IPS DF 4.7 (cell line): Measurements from ENCODE around the gene CCDC188.
"Not testable (repeated sequence)": the region's sequence is repeated elsewhere in the genome, so short reads cannot be mapped to it uniquely, and the experiment has no call there.

Source experiments
- DNase-seq: peaks from one replicate; pipeline ENCODE4 v3.0.0-alpha.2; 2013; ENCODE audit warnings: low spot score; ENCODE audit errors: extremely low read depth

Gene CCDC188

DNA sequence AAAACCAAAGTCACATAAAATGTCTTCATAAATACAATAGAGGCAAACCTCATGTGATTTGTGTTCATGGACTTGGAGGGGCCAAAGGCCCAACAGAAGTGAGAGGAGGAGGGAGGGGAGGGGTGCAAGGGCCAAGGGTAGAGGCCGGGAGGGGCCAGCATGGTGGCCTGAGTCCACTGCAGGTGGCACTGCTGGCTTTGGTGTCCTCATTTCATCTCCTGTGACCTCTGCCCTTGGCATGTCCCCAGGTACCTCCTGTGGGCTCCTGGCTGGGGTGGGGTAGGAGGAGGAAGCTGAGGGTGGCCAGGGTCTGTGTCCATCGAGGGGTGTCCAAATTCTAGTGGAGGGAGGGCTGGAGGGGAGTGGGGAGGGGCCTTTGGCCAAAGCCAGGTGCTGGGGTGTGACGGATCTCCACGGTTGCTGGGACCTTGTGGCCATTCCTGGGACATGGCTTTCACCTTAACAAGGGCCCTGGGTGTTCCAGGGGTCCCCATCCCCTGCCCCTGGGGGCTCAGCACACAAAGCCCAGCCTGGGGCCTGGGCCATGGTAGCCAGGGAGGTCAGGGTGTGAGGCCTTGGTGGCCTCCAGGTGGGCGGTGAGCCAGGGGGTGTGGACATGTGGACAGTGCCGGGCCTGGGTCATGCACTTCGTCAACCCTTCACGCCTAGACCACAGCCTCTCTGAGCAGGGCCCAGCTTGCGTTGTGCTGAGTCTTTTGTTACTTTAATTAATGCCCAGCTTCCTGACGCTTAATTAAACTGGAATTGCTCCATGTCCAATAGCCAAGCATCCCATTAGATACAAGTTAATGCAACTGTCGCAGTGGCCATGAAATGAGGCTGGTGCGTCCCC, 20.7 kb upstream of the CCDC188 start:
- no peak for DNase-seq

DNA sequence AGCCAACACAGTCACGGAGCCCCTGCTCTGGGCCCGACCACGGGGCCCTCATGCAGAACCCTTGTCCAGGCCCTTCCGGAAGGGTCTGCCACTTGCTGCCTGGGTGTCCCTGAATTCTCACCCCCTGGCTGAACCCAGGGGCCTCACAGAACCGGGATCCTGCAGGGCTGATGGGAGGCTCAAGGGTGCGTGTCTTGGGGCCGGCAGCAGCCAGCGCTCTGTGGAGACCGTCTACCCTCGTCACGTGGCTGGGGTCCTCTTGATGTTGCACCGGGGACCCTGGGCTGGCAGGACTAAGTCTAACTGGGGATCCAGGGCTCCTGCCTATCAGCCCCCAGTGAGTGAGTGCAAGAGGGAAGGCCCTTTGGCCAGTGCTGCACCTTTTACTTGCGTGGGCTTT, 19.3 kb upstream of the CCDC188 start:
- DNase-seq = no peak

DNA sequence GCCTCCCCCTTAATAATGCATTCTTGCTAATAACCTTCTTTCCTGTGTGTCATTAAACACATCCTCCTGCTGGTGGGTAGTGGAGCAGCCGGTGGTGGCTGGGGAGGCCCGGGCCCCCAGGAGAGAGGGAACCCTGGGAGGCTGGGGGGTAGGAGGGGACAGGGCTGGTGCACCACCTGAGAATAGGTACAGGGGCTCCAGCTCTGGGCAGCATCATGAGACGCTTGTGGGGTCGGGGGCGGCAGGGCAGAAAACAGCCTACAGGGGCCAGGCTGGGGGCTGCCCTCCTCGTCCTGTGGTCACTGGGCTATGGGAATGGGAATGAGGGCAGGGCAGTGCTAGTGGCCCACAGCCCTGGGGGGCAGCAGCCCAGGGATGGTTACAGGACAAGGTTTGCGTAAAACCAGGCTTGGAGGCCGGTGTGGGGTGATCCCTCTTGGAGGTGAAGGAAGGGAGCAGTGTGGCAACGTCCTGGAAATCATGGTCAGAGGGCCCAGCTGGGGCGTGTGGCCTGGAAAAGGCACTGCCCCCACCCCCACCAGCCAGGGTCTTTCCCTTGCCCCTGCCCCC, 18.5 kb upstream of the CCDC188 start:
- DNase-seq = no peak

DNA sequence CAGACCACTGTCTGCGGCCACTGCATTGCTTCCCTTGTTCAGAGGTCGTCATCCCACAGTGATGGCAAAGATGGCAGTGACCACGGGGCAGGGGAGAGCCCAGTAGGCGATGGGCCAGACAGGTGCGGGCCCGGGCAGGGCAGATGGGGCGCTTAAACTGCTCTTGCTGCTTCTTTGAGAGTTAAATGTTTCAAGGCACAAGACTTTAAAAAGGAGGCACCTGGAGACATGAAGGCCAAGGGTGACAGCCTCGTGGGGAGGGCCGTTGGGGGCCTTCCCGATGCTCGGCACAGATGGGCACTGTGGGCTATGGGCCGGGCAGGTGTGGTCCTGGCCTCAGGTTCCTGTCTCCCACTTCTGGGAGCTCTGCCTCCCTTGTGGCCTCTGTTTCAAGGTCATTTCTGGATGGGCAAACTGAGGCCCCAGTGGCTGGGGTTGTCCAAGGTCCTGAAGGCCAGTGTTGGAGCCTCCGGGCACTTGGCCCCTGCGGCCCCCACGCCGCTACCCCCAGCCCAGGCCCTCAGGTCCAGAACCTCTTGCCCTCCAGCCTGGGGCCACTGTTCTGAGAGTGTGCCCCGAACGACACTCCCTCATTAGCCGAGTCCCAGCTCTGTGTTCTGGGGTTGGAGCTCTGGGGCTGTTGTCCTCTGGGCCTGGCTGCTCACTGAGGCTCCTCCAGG, 16.9 kb upstream of the CCDC188 start:
- DNase-seq = no peak

DNA sequence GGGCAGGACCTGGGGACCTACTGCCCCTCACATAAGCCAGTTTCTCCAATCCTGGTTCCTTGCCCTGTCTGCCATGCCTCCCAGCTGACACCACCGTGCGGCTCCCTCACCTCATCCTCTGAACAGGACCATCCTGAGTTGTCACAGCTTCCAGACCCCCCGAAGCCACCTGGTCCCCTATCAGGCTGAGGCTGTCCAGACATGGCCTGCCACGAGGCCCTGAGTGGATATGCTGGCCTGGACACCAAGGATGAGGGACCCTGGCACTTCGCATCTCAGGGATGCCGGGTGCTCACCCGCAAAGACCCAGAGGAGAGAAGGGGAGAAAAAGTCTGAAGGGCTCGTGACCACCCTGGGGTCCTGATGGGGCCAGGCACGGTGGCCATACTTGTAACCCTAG, 15.8 kb upstream of the CCDC188 start:
- DNase-seq = no peak

DNA sequence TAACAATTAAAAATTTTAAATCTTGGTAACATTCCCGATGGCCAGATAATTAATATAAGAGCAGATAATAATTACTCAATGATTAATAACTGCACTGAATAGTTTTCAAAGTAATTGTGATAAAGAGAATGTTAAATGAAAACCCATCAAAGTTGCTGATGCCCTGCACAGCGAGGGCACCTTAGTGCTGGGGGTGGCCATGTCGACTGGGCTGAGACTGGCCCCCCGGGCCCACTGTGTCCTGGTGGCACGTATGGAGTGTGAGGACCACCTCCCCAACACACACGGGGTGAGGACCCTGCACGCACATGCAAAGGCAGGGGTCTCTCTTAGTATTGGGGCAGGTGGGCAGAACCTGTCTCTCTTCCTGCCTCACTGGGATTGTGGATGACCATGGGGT, 15.1 kb upstream of the CCDC188 start:
- DNase-seq = no peak

DNA sequence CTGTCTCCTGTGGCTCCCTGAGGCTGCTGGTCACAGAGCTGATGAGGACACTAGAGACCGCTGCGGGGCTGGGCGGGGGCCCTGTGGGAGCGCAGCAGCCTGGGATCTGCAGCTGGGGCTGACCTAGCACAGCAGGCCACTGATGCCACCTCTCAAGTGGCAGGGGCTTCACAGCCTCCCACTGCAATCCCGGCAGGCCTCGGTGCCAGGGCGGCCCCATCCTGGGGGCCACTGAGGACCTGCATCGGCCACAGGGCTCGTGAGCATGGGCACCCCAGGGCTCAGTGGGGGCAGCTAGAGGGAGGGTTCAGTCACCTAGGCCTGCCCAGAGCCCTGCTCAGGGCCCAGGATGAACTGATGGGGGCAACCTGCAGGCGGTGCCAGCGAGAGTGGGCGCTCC, 14.6 kb upstream of the CCDC188 start:
- no peak for DNase-seq

DNA sequence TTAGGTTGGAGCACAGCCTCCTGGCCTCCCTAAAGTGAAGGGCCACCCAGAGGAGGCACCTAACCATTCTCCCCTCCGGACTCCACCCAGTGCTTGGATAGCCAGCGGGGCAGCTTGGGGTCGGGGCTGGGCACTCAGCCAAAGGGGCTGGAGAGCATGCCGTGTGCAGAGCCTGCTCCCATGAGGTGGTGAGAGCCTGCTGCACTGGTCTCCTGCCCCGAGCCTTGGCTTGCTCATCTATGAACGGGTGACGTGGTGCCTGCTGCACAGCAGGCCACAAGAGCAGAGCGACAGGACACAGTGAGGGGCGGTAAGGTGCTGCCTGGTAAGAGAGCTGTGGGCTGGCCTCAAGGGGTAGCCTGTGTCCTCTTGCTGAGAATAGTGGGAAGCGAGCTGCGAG, 14.0 kb upstream of the CCDC188 start:
- no peak for DNase-seq

DNA sequence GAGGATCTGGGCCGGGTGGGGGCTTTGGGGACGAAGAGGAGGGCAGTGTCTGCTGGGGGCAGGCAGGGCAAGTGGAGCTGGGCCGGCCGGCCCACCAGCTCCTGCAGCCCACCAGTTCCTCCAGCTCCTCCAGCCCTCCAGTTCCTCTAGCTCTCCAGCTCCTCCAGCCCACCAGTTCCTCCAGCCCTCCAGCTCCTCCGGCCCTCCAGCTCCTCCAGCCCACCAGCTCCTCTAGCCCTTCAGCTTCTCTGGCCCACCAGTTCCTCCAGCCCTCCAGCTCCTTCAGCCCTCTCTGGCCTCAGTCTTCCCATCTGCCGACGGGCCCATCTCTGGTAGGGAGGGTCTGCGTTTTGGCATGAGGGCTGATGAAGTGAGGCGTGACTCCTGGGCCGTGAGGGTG, 9.2 kb upstream of the CCDC188 start:
- DNase-seq = no peak

DNA sequence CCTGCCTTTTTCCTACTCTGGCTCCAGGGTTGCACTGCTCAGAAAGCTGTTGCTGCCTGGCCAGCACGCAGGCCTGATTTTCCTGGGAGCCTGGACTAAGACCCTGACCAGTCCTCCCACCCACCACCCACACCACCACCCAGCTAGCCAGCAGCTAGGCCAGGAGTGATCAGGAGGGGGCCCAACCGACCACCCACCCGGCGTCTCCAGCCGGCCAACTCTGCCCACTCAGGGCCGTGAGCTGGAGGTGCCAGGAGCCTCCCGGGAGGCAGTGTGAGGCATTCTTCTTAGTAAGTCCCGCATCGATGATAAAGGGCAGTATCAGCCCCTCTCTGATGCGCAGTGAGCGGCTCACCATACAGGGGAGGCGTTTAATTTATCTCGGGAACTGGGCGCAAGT, 8.7 kb upstream of the CCDC188 start:
- not testable (repeated sequence) for DNase-seq

DNA sequence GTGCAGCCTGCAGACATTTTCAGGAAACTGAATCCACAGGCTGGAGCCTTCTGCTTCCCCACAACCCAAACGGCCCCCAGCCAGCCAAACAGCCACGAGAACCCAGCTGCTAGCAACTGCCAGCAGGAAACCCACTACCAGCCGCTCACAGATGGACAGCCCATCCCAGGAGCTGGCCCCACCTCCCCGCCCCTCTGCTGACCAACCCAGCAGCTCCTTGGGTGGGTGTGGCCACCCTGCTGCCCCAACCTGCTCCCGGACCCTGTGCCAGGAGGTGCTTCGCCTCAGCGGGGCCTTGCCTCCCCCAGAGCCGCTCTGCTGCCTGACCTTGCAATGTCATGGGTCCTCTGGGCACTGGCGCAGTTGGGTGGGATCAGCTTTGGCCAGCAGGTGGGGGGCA, 8.2 kb upstream of the CCDC188 start:
- DNase-seq = no peak

DNA sequence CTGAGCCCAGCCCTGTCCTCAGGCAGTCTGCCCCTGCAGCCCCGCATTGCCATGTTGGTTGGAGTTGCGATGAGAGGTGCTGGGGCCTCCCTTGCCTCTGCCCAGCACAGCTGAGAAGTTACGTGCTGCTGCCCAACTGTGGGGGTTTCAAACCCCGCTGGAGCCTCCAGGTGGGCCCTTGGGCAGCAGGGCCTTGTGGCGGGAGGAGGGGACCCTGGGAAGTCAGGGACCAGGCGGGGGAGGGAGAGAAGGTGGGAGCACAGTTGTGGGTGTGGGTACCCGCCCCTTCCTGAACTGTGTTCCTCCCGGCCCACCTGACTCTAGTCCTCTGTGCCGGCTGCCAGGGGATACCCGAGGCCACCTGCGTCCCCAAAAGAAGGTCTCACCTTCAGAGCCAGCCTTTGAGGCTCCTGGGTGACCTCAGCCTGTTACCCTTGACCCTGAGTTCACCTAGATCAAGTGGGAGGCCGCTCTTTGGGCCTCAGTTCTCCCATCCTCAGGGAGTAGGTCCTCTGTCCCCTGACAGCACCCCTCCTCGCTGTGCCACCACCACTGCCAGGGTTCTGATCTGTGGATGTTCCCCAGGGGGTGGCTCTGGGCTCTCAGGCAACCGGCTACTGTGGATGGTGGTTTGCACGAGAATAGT, 7.7 kb upstream of the CCDC188 start:
- no peak for DNase-seq

DNA sequence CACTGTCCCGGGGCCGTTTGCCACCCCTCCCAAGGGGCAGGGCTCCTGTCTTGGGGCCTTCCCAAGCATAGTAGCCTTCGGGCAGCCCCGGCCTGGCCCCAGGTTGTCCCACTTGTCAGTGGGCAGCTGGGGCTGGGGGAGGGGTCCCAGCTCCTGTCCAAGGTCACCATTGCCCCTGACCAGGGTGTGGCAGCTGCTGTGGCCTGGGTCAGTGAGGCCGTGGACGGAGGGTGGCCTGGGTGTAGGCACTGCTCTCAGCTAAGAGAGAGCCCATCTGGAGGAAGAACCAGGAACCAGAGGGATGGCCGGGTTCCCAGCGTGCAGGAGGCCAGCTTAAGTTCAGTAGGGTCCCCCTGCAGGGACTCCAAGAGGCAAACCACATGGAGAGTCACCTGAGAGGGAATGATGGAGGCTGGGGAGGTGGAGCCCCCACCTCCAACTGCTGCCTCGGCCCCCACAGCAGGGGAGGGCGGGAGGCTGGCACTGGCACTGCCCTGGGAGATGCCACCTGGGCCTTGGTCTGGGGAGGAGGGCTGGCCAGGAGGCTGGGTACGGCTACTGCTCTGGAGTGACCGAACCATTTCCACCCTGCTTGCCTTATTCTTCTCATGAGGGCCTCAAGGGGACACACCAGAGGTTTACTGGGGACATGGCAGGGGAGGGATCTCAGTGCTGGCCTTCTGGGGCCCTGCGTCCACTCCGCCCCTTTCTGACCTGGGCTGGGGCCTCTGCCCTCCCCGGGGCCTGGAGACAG, 6.8 kb upstream of the CCDC188 start:
- DNase-seq = no peak

DNA sequence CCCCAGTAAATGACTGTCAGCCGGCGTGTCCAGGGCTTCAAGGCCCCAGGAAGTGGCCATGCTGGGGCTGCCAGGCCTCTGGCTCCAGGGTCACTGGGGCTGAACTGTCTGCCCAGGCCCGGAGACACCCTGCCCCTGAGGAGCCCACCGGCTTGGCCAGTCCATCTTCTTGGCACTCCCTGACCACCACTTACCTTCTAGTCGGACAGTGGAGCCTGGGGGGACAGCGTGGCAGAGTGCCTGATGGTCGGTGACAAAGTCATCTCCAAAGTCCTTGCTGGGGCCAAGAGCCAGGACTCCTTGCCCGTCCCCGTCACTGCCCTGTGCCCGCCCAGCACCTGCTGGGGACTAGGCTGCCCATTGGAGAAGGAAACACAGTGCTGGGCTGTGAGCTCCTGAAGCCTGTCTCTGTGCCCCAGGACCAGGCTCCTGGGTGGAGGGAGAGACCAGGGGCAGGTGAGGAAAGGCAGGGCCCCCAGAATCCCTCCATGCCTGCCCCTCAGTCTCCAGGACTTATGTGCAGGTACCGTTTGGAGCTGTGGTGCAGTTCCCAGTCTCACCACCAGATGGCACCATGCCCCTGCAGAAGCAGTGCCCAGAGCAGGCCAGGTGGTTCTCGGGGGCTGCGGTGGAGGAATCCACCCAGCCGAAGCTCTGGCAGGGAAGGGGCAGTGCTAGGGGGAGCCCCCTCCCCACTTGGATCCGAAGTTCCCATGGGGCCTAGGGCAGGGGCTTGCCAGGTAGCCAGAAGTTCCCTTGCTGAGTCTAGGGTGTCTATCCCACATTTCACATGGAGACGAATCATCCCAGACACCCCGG, 6.0 kb upstream of the CCDC188 start:
- peak; percentile 53 for DNase-seq

DNA sequence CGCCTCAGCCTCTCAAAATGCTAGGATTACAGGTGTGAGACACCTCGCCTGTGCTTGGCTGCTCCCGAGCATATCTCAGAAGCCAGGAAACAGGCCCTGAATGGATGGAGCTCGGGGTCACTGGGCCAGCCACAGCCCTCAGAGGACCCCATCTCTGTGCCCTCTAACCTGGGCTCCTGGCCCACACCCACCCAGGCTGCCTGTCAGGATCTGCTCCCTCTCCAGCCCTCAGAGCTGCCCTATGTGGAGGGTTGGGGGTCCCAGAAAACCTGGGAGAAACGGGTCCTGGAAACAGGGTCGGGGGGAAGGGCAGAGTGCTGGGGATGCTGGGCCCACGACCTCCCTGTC, 5.2 kb upstream of the CCDC188 start:
- no peak for DNase-seq

DNA sequence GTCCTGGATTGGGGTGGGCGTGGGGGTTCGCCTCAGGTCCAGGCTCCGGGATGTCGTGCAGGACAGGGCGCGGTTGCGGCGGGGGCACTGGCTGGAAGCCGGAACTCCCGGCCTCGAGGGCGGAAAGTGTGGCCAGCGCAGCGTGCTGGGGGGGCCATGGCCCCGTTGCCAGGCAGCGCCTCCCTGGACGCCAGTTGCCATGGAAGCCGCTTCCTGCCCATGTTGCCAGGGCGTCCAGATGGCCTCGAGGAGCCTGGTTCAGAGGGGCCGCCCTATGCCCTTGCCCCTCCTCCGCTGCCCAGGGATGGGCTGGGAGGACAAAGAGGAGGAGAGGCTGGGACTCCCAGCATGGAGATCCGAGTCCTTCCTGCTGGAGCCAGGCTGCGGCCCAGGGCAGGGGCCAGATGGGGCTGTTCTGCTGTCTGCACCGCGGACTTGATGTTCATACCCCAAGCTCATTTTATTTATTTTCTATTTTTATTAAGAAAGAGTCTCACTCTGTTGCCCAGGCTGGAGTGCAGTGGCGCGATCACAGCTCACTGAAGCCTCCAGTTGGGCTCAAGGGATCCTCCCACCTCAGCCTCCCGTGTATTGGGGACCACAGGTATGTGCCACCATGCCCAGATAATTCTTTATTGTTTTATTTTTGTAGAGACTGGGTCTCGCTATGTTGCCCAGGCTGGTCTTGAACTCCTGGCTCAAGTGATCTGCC, 4.6 kb upstream of the CCDC188 start:
- DNase-seq = no peak

DNA sequence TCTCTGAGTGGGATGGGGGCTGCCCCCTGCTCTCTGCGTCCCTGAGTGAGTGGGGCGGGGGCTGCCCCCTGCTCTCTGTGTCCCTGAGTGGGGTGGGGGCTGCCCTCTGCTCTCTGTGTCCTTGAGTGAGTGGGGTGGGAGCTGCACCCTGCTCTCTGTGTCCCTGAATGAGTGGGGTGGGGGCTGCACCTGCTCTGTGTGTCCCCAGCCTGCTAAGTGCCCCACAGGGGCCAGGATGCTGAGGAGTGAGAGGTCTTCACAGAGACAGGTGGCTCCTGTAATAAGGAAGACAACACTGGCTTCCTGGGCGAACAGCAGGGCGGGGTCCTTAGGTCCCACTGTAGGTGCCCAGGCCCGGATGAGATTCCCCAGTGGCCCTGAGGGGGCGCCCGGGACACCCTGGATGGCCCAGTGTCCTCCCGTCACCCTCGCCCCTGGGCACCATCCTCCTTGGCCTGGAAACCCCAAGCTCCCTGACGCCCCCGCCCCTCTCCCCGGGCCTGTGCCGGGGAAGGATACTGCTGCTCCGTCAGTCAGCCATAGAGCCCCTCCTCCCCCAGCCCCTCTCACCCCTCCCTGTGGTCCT, 3.8 kb upstream of the CCDC188 start:
- DNase-seq = no peak

DNA sequence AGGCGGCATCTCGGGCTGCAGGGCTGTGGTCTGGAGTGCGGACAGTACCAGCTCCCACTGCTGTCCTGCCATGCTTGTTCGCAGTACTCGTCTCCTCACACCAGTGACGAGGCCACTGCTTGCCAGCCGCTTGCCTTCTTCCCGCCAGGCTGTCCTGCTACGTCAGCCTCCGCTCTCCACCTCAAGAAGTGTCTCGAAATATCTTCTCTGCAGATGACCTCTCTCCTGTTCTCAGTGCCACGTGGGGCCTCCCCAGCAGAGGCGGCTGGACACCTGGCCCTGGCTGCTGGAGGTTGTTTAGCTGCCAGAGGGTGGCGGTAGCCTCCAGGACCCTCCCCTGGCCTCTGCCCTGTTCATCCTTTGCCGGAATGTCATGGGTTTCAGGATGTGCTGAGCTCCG, 3.1 kb upstream of the CCDC188 start:
- DNase-seq = no peak

DNA sequence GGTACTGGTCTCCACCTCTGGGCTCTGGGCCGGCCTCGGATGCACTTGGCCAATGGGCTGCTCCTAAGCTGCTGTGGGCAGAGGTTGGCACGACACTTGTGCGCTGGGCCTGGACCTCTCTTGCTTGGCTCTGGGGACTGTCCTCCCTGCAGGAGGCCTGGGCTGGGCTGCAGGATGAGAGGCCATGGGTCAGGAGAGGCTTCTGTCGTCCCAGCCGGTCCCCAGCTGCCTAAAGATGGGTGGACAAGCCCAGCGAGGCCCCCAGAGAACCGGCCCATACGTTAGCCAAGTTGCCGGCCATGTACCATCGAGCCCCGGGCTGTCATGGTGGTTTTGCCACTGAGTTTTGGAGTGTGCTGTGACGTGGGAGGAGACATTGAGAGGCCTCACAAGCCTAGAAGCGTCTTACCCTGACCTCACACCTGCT, 1.6 kb upstream of the CCDC188 start:
- no peak for DNase-seq

DNA sequence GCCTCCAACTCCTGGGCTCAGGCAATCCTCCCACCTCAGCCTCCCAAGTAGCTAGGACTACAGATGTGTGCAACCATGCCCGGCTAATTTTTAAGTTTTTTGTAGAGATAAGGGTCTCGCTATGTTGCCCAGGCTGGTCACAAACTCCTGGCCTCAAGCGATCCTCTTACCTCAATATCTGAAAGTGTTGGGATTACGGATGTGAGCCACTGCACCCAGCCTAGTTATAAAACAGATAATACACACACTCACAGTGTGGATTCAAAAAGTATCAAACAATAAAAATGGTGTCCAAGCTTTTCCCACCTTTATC, 377 bp upstream of the CCDC188 start:
- DNase-seq = no peak
